ENCODE measurements around the gene CYBB. TPM values are rescaled to one million over a fixed set of nuclear protein-coding genes. Genes with fewer than 3 reads are reported as not detected.

CYBB gene
- total RNA-seq, result 0.36 TPM in 1 of 2 replicates, not detected in the other

DNA sequence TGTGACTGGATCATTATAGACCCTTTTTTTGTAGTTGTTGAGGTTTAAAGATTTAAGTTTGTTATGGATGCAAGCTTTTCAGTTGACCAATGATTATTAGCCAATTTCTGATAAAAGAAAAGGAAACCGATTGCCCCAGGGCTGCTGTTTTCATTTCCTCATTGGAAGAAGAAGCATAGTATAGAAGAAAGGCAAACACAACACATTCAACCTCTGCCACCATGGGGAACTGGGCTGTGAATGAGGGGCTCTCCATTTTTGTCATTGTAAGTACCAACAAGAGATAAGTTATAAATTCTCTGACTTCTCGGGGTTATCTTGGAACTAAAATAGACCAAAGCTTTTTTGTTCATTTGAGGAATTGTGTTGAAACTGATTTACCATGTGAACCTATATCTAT is at the start of gene CYBB:
TSS of gene CYBB (plus strand) at position 203 of the 400 bp plus-strand sequence. CDS start at position 222, 19 bp downstream.

GRCh38 chrX:37846934-37847732 is 67.3 kb downstream of the CYBB start, which contains the start of gene DYNLT3:
Gene DYNLT3, minus strand, starts transcription at chrX:37847571. Its CDS starts 61 bp downstream, at chrX:37847510.

Other genes with a start within 250 kb of the CYBB start
- gene LANCL3, start 208.4 kb upstream of the CYBB start, total RNA-seq, result under 0.01 and 1.6 TPM in 2 replicates
- gene XK, start 94.3 kb upstream of the CYBB start, total RNA-seq, result under 0.01 and 0.32 TPM in 2 replicates
- gene DYNLT3, start 67.5 kb downstream of the CYBB start, total RNA-seq, result 39.5 and 43.9 TPM in 2 replicates
- not detected in 2 replicates for gene SYTL5, start 226.5 kb downstream of the CYBB start, total RNA-seq

Measured in cardiac atrium fibroblast (primary cell).